Brain microvascular endothelial cell (primary cell): ENCODE data around the gene NCKIPSD.

Experiments
- DNase-seq: peaks from one replicate; pipeline ENCODE4 v3.0.0-alpha.2; 2020
- H3K27ac ChIP-seq: fragments of 250-450 bp; sonication (Bioruptor Pico); 2 replicates; pipeline ENCODE4 v1.5.1; 2020; ENCODE audit warnings: mild to moderate bottlenecking, moderate library complexity
- H3K27me3 ChIP-seq: fragments of 250-450 bp; sonication (Bioruptor Pico); replicated peaks from 2 replicates; pipeline ENCODE4 v1.5.1; 2020; ENCODE audit warnings: mild to moderate bottlenecking
- H3K36me3 ChIP-seq: fragments of 250-450 bp; sonication (Bioruptor Pico); replicated peaks from 2 replicates; pipeline ENCODE4 v1.5.1; 2020; ENCODE audit warnings: mild to moderate bottlenecking
- H3K4me3 ChIP-seq: 2 replicates; pipeline ENCODE4 v1.5.1; 2011; ENCODE audit warnings: low read depth, mild to moderate bottlenecking, control low read depth, low read length, moderate library complexity
- CTCF ChIP-seq: IDR thresholded peaks from 2 replicates; pipeline ENCODE4 v1.5.1; 2011; ENCODE audit warnings: low read depth, mild to moderate bottlenecking, moderate library complexity, low read length, control low read depth, inconsistent platforms; ENCODE audit errors: missing control alignments
- in situ Hi-C: cut with HindIII; loops from 2 replicates; pipeline ENCODE4 v1.10.0; 2017; ENCODE audit warnings: low sequenced_read_pairs, low pct_ligation_motif_present

The NCKIPSD gene

GRCh38 chr3:48656061-48656840 is 29.5 kb downstream of the NCKIPSD start:
- peak; percentile 14 for DNase-seq
- H3K27me3 ChIP-seq = no peaks in the 10 kb centered on the region
- TF ChIP-seq CTCF = peak; percentile 44
- H3K4me3 ChIP-seq = peak overlapping the region; percentile 45
- H3K27ac ChIP-seq = no peak overlapping the region
- H3K36me3 ChIP-seq = no peaks in the 10 kb centered on the region
- in situ Hi-C loops = no loop called here

- in situ Hi-C loops = no loop called here
- DNase-seq = no peak
- Histone ChIP-seq H3K36me3 (no peaks in the 10 kb centered on the region), H3K27me3 (no peaks in the 10 kb centered on the region), H3K4me3 (peak overlapping the region; percentile 45), H3K27ac (no peak overlapping the region)
- TF ChIP-seq CTCF = no peak
Measured at GRCh38 chr3:48655606-48656005, 30.1 kb downstream of the NCKIPSD start.

GRCh38 chr3:48655063-48655462 is 30.7 kb downstream of the NCKIPSD start:
- Histone ChIP-seq H3K27me3 (no peaks in the 10 kb centered on the region), H3K27ac (no peak overlapping the region), H3K4me3 (no peak overlapping the region), H3K36me3 (no peaks in the 10 kb centered on the region)
- DNase-seq = no peak
- TF ChIP-seq CTCF = no peak
- in situ Hi-C loops = no loop called here

- Histone ChIP-seq H3K27me3 (no peaks in the 10 kb centered on the region), H3K27ac (no peak overlapping the region), H3K4me3 (no peak overlapping the region), H3K36me3 (no peaks in the 10 kb centered on the region)
- DNase-seq = no peak
- in situ Hi-C loops = no loop called here
- TF ChIP-seq CTCF = no peak
Measured at GRCh38 chr3:48652923-48653715, 32.6 kb downstream of the NCKIPSD start.

GRCh38 chr3:48651771-48652170 is 33.9 kb downstream of the NCKIPSD start:
- TF ChIP-seq CTCF = no peak
- DNase-seq = no peak
- in situ Hi-C loops = no loop called here

More at GRCh38 chr3:48651771-48652170, 33.9 kb downstream of the NCKIPSD start:
- H3K27me3 ChIP-seq = no peaks in the 10 kb centered on the region
- no peak overlapping the region for H3K27ac ChIP-seq
- H3K4me3 ChIP-seq = no peak overlapping the region
- no peaks in the 10 kb centered on the region for H3K36me3 ChIP-seq
